ENCODE data around the gene ARG2. TPM values are rescaled to one million over a fixed set of nuclear protein-coding genes. Genes with fewer than 3 reads are reported as not detected.

ARG2 gene
- total RNA-seq, 1 donor: 11.2 TPM

DNA sequence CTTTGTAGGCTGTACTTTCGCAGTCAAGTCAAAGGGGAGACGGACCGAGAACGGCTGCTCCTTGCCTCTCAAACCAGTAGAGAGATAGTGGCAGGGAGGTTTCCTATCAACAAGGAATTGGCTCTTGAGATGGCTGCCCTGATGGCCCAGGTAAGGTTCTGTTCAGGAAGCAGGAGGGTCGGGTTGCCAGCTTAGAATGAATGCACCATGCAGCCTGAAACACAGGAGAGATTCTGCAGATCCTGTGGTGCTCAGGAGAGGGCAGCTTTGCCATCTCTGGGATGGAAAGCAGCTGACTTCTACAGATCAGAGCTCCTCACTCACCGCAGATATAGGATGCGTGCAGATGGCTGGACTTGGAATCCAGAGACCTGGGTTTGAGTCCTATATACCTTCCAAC is 37.7 kb upstream of the ARG2 start:
- peak; percentile 68 for DNase-seq (ENCODE audit: insufficient read length, low spot score, missing footprints)
- Histone ChIP-seq H3K4me2 (ENCODE audit: insufficient read depth, low read length) (no peak overlapping the region), H3K9me3 (ENCODE audit: low read depth, low read length) (no peaks in the 10 kb centered on the region), H3K36me3 (ENCODE audit: insufficient read depth, low read length) (no peaks in the 10 kb centered on the region), H3K27ac (ENCODE audit: low read depth, low read length) (no peak overlapping the region), H3K79me2 (ENCODE audit: insufficient read depth, low read length) (no peaks in the 10 kb centered on the region), H3K4me3 (ENCODE audit: insufficient read depth, low read length) (no peak overlapping the region), H2AFZ (ENCODE audit: low read length) (no peak overlapping the region), H3K27me3 (ENCODE audit: insufficient read depth, low read length) (no peaks in the 10 kb centered on the region), H3K4me1 (ENCODE audit: insufficient read depth, low read length) (no peaks in the 10 kb centered on the region), H4K20me1 (ENCODE audit: insufficient read depth, low read length) (no peaks in the 10 kb centered on the region)
- TF ChIP-seq, protein P1, sequence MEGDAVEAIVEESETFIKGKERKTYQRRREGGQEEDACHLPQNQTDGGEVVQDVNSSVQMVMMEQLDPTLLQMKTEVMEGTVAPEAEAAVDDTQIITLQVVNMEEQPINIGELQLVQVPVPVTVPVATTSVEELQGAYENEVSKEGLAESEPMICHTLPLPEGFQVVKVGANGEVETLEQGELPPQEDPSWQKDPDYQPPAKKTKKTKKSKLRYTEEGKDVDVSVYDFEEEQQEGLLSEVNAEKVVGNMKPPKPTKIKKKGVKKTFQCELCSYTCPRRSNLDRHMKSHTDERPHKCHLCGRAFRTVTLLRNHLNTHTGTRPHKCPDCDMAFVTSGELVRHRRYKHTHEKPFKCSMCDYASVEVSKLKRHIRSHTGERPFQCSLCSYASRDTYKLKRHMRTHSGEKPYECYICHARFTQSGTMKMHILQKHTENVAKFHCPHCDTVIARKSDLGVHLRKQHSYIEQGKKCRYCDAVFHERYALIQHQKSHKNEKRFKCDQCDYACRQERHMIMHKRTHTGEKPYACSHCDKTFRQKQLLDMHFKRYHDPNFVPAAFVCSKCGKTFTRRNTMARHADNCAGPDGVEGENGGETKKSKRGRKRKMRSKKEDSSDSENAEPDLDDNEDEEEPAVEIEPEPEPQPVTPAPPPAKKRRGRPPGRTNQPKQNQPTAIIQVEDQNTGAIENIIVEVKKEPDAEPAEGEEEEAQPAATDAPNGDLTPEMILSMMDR (IDR thresholded peaks at IDR 0.05; ENCODE audit: extremely low read depth, low read depth, low read length): no peak

DNA sequence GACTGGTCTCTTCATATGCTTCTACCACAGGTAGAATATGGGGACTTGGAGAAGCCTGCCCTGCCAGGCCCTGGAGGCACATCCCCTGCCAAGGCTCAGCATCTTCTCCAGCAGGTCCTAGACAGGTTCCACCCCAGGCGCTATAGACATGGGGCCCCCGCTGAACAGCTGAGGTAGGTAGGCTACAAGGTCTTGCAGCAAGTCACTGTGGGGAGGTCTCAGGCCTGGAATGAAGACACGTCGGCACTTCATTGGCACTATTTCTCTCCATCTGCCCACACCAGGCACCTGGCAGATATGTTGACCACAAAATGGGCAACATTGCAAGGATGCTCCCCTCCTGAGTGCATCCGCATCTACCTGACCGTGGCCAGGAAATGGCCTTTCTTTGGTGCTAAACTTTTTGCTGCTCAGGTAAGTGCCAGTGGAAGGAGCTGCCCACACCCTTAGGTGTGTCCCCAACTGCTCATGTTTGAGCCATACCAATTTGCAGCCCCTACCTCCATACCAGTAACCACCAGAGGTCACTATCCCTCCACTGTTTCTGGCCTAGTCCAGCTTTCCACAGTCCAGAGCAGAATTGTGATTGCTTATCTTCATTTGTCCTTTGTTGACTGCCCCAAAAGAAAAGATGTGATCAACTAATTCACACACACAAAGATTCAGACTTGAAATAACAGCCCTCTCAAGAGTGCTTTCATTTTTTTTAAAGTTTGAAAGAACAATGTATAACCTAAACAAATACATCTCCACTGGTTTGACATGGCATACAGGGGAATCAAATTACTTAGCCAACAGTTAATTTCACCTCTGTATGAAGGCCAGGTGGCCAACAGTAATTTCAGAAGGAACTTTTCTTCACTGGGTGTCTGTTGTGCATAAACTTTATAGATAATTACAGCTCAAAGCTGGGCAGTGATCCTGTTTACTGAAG is 35.7 kb upstream of the ARG2 start:
- TF ChIP-seq, protein P1 (IDR thresholded peaks at IDR 0.05; ENCODE audit: extremely low read depth, low read depth, low read length): peak; percentile 76
- Histone ChIP-seq H3K36me3 (ENCODE audit: insufficient read depth, low read length) (no peaks in the 10 kb centered on the region), H3K4me1 (ENCODE audit: insufficient read depth, low read length) (no peaks in the 10 kb centered on the region), H3K27me3 (ENCODE audit: insufficient read depth, low read length) (no peaks in the 10 kb centered on the region), H3K9me3 (ENCODE audit: low read depth, low read length) (no peaks in the 10 kb centered on the region), H3K27ac (ENCODE audit: low read depth, low read length) (no peak overlapping the region), H3K4me3 (ENCODE audit: insufficient read depth, low read length) (no peak overlapping the region), H3K79me2 (ENCODE audit: insufficient read depth, low read length) (no peaks in the 10 kb centered on the region), H3K4me2 (ENCODE audit: insufficient read depth, low read length) (no peak overlapping the region), H2AFZ (ENCODE audit: low read length) (no peak overlapping the region), H4K20me1 (ENCODE audit: insufficient read depth, low read length) (no peaks in the 10 kb centered on the region)
- DNase-seq (ENCODE audit: insufficient read length, low spot score, missing footprints): peak; percentile 94

DNA sequence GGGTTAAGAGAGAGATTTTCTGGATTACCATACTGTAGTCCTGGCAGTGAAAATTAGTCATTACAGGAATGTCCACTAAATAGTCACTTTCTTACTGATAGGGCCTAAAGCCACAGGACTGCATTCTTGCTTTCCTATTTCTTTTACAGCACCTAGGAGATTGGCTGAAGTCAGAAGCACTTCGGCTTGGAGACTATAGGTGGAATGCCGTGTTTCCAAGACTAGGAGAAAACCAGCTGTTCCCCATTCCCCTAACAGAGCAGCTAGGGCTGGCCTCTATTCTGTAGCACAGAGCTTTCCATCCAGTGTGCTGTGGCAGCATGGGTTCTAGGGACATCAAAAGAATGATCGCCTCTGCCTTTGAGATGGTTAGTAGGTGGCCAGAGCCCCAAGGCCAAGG is 34.7 kb upstream of the ARG2 start:
- Histone ChIP-seq H3K9me3 (ENCODE audit: low read depth, low read length) (no peaks in the 10 kb centered on the region), H3K4me2 (ENCODE audit: insufficient read depth, low read length) (no peak overlapping the region), H3K27ac (ENCODE audit: low read depth, low read length) (no peak overlapping the region), H3K4me1 (ENCODE audit: insufficient read depth, low read length) (no peaks in the 10 kb centered on the region), H2AFZ (ENCODE audit: low read length) (no peak overlapping the region), H3K36me3 (ENCODE audit: insufficient read depth, low read length) (no peaks in the 10 kb centered on the region), H3K4me3 (ENCODE audit: insufficient read depth, low read length) (no peak overlapping the region), H3K27me3 (ENCODE audit: insufficient read depth, low read length) (no peaks in the 10 kb centered on the region), H4K20me1 (ENCODE audit: insufficient read depth, low read length) (no peaks in the 10 kb centered on the region), H3K79me2 (ENCODE audit: insufficient read depth, low read length) (no peaks in the 10 kb centered on the region)
- no peak for DNase-seq (ENCODE audit: insufficient read length, low spot score, missing footprints)
- TF ChIP-seq, protein P1 (IDR thresholded peaks at IDR 0.05; ENCODE audit: extremely low read depth, low read depth, low read length): no peak

DNA sequence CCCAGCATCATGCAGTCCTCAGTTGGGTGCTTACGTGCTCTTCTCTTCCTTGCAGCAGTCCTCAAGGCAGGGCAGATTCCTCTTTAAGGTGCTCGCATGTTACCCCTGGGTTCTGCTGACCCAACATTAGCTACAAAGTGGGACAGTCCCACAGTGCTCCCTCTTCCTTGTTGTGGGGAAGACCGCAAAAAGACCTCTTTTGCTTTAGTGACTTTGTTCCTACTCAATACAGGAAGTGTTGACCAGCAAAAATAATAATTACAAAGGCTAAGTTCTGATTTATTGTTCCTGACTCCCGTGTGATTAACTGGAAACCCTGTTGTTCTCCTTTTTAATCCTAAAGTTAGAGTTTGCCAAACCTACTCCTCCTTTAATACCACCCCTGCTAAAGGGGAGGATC is 33.4 kb upstream of the ARG2 start:
- no peak for DNase-seq (ENCODE audit: insufficient read length, low spot score, missing footprints)
- TF ChIP-seq, protein P1 (IDR thresholded peaks at IDR 0.05; ENCODE audit: extremely low read depth, low read depth, low read length): no peak
- Histone ChIP-seq H3K79me2 (ENCODE audit: insufficient read depth, low read length) (no peaks in the 10 kb centered on the region), H2AFZ (ENCODE audit: low read length) (no peak overlapping the region), H3K4me2 (ENCODE audit: insufficient read depth, low read length) (no peak overlapping the region), H3K36me3 (ENCODE audit: insufficient read depth, low read length) (no peaks in the 10 kb centered on the region), H3K4me3 (ENCODE audit: insufficient read depth, low read length) (no peak overlapping the region), H3K9me3 (ENCODE audit: low read depth, low read length) (no peaks in the 10 kb centered on the region), H3K27me3 (ENCODE audit: insufficient read depth, low read length) (no peaks in the 10 kb centered on the region), H3K27ac (ENCODE audit: low read depth, low read length) (no peak overlapping the region), H4K20me1 (ENCODE audit: insufficient read depth, low read length) (no peaks in the 10 kb centered on the region), H3K4me1 (ENCODE audit: insufficient read depth, low read length) (no peaks in the 10 kb centered on the region)
